ENCODE measurements around the gene FNIP2.
"Not testable (repeated sequence)": the region's sequence is repeated elsewhere in the genome, so short reads cannot be mapped to it uniquely, and the experiment has no call there.

FNIP2 gene

GRCh38 chr4:158814636-158815330, 46.0 kb downstream of the FNIP2 start:
- DNase-seq (ENCODE audit: low read depth), result no peak

DNA sequence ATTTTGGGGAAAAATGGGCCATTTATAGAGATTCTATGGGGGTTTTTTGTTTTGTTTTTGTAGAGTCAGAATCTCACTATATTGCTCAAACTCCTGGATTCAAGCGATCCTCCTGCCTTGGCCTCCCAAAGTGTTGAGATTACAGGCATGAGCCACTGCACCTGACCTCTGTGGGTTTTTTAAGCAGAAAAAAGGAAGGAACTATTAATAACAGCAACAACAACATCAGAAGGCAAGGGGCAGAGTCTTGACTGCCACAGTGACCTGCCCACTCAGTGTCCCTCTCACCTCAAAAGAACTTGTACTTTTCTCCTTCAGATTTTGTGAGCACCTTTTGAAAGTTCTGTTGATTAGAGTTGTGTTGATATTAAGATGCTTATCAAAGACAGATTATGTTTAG, 48.1 kb downstream of the FNIP2 start:
- no peak for DNase-seq (ENCODE audit: low read depth)

- no peak for DNase-seq (ENCODE audit: low read depth)
These were observed 48.9 kb downstream of the FNIP2 start for GRCh38 chr4:158817562-158818296.

DNA sequence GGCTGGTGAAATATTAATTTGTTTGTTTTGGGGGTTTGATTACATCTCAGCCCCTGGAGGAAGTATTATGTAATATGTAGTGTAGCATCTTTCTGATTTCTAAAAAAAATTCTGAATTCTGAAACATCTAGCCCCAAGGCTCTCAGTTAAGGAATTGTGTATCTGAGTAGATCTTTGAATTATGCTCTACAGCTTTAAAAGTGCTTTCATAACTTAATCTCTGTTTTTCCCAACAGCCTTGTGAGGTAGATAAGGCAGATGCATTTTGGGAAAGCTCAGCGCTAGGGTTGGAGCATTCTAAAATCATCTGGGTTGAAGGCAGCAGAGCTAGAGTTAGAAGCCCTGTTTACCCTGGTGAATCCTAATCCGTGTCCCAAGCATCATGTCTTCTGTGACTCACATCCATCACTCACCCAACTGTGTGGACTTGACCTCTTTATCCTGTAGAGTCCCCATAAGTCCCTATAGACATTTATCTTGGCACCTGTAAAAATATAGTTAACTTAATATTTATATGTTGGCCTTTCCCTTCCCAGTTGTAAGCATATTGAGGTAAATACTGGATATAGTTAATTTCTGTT, 49.8 kb downstream of the FNIP2 start:
- no peak for DNase-seq (ENCODE audit: low read depth)

DNA sequence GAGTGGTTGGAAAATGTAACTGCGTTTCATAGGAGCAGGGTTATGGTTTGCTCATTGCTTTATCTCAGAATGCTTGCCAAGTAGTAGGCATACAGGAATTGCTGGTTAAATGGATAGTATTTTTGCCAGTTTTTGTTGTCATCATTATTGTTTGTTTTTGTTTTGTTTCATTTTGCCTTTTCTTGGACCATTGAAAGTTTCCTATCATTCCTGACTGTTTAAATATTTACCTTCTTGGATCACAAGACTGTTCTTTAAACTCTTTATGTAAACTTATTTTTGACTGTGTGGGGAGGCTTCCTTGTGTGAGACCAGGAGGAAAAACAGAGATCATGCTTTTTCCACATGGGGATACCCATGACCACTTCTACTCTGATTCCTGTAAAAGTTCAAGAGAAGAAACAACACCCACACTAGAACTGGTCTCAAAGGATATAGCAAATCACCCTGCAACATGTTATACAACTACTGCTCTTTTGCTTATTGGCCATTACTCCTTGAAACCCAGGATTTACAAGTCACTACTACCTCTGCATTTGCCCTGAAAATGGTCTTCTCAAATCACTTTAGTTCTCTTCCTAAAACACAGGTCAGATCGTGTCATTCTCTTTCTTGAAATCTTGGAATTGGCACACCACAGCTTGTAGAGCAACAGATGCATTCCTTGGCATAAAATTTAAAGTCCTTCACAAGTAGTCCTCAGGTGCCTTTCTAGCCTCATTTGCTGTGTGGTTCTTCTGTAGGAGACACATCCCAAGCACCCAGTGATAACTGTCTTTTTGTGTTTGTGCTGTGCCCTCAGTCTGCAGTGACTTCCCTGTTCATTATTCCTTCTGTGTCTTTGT, 51.3 kb downstream of the FNIP2 start:
- no peak for DNase-seq (ENCODE audit: low read depth)

GRCh38 chr4:158821228-158821971, 52.6 kb downstream of the FNIP2 start:
- no peak for DNase-seq (ENCODE audit: low read depth)

DNA sequence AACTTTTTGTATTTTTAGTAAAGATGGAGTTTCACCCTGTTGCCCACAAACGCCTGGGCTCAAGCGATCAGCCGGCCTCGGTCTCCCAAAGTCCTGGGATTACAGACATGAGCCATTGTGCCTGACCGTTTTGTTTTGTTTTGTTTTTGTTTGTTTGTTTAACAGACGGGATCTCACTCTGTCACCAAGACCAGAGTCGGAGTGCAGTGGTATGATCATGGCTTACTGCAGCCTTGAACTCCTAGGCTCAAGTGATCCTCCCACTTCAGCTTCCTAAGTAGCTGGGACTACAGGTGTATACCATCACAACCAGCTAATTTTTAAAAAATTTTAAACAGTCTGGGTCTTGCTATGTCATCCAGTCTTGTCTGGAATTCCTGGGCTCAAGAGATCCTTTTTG, 53.5 kb downstream of the FNIP2 start:
- DNase-seq (ENCODE audit: low read depth), result no peak

DNA sequence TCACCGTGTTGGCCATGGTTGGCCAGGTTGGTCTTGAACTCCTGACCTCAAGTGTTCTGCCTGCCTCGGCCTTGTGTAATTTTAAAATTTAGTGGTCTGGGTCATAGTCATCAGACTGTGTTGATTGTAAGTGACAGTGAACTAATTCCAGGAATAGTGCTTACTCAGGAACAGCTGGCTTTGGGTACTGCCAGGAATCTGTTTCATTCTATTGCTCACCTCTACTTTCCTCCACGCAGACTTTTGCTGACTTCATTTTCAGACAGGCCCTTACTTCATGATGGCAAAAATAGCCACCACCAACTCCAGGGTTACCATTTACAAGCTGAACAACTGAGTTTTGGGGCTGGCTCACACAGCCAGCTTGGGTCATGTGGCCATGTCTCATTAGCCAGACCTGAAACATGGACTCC, 54.6 kb downstream of the FNIP2 start:
- no peak for DNase-seq (ENCODE audit: low read depth)

DNA sequence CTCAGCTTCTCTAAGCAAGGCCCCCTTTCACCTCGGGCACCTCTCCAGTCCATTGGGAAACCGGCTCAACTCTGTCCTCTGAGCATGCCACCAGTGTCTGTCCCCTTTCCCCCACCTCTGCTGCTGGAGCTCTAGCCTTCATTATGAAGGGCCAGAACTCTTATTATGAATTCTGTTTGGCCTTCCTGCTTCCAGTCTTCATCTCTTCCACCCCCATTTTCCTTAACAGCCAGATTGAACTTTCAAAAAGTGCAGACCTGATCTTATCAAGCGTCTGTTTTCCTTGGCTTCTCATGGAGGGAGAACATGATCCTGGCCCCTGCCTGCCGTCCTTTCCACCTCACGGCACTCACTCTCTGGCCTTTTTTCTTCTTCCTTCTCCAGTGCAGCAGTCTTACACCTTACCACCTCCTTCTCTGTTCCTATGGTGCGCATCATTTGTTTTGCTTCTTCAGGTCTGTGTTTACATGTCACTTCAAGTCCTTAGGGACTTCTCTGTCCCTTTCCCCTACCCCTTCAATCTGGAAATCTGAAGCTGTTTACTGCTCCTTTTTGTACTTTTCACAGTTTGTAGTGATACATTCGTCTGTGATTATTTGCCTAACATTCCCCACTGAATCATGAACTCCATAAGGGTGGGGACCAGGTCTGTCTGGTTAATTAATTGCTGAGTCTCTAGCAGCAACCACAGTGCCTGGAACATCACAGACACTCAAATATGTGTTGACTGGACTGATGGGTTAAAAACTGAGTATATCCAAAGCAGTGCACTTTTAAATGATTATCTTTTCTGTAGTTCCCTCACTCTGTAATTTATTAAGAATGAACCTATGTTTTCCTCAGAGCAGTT, 55.8 kb downstream of the FNIP2 start:
- no peak for DNase-seq (ENCODE audit: low read depth)

DNA sequence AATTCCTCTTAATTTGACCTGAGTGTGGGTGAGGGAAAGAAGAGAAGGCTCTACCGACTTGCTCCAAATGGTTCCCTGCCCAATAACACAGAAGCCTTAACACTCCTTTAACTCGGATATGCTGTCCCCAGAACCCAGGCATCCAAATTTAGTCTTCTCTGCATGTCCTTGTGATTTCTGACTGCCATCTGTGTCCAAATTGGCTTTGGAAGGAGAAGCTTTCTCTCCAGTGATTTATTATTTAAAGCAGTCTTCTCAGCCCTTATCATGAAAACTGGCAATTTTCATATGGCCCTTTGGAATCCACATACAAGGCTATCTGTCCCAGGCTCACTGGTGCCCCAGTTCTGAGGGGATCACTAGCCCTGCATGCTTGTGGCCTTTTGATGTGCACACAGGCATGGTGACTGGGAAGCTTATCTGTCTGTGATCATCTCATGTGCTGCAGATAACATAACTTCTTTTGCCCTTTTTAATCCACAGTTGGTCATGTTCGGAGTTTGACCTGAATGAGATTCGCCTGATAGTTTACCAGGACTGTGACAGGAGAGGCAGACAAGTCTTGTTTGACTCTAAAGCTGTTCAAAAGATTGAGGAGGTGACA, 56.7 kb downstream of the FNIP2 start:
- no peak for DNase-seq (ENCODE audit: low read depth)

GRCh38 chr4:158826057-158826456, 57.2 kb downstream of the FNIP2 start:
- DNase-seq (ENCODE audit: low read depth), result no peak

DNA sequence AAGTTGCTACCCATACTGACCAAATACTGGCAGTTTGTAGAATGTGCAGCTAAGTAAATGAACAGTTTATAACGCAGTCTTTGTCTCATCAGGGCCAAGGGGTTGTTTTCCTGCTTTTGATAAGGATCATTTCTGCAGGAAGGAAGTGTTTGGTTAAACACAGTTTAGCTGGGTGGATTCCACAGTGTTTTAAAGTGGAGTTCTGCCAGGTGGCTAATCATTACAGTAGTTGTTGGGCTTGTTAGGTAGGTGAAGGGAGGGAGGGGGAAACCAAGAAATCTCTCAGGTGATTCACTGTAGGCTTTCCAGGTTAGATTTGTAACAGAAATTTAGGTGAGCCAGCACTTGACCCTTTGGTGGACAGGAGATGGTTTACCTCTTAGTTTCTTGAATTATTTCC, 58.1 kb downstream of the FNIP2 start:
- DNase-seq (ENCODE audit: low read depth), result no peak

GRCh38 chr4:158827543-158827981, 58.7 kb downstream of the FNIP2 start:
- DNase-seq (ENCODE audit: low read depth), result no peak

DNA sequence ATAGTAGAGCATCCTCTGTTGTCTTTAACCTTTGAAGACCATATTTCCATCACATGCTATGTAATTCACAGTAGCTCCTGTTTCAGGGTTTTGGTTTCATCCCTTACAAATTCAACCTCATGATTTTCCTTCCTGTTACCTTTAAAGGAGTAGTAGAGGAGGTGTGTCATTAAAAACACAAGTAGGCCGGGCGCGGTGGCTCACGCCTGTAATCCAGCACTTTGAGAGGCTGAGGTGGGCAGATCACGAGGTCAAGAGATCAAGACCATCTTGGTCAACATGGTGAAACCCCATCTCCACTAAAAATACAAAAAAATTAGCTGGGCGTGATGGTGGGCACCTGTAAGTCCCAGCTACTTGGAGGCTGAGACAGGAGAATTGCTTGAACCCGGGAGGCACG, 59.3 kb downstream of the FNIP2 start:
- DNase-seq (ENCODE audit: low read depth), result not testable (repeated sequence)

DNA sequence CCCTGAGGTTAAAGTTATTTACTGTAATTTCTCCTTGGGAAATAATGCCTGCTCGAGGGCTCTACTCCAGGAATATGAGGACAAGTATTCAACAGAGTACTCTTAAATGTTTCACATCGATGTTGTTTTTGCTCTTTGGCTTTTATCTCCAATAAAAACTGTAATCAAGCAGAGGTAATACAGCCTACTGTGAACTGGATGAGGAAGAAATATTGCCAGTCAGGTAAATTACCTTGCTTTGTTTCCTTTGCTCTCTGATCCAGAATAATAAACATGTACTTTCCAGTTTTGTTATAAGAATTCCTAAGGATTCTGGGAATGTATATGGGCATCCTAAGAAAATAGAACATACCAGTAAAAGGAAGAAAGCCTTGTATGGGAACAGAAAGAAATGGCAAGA, 60.4 kb downstream of the FNIP2 start:
- no peak for DNase-seq (ENCODE audit: low read depth)

GRCh38 chr4:158833602-158834001, 64.8 kb downstream of the FNIP2 start:
- DNase-seq (ENCODE audit: low read depth), result no peak

- DNase-seq (ENCODE audit: low read depth), result no peak
These were observed 66.6 kb downstream of the FNIP2 start for GRCh38 chr4:158835226-158836001.

- DNase-seq (ENCODE audit: low read depth), result no peak
These were observed 67.2 kb downstream of the FNIP2 start for GRCh38 chr4:158836002-158836369.

DNA sequence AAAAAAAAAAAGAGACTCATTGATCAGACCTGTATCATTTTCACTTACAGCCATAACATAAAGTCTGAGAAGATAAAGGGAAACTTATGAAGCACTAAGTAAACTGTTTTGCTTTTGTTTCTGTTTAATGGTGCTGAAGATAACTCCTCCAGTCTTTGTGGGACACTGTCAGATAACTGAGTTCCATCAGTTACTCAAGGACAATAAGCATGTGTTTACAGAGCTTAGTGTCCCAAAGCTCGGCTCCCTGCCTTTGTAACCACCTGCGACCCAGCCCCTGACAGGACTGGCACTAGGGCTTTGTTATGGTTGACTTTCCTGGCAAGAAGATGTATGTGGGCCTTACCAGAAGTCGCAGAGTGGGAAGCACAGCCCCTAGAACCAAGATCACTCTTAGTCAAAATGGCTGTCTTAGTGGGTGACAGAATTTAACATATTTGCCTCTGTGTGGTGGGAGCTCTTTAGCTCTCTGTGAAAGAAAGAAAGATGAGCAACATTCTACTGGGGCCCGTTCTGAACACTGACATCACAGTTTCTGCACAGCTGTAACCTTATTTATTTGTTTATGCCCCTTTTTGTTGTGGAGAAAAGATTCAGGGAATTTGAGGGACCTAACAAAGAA, 68.1 kb downstream of the FNIP2 start:
- DNase-seq (ENCODE audit: low read depth), result no peak

Measured in HS-27A (cell line).